ENCODE results near the gene MED27. TPM values are rescaled to one million over a fixed set of nuclear protein-coding genes. Genes with fewer than 3 reads are reported as not detected.

MED27 gene
- total and polyA plus RNA-seq, 9 of the 15 experiments (the other 6 are each of a cell fraction or from before 2014, with no cell fraction given): 24.4 to 91.0 (median 36.1) TPM

GRCh38 chr9:131817073-131817472, 262.6 kb downstream of the MED27 start (continued):
- TF ChIP-seq CREBBP (IDR thresholded peaks at IDR 0.05; ENCODE audit: low read depth, low read length): no peak
- TF ChIP-seq HNRNPL (IDR thresholded peaks at IDR 0.05; ENCODE audit: low read depth, low read length): no peak
- no peak for TF ChIP-seq TOE1 (IDR thresholded peaks at IDR 0.05; ENCODE audit: borderline replicate concordance)
- no peak for TF ChIP-seq TOE1 (CRISPR knock-in tag; IDR thresholded peaks at IDR 0.05; ENCODE audit: borderline replicate concordance, low read depth)
- no peak for TF ChIP-seq TCF7 (IDR thresholded peaks at IDR 0.05; ENCODE audit: borderline replicate concordance)
- TF ChIP-seq POLR2G (IDR thresholded peaks at IDR 0.05; ENCODE audit: low read depth, low read length): no peak

GRCh38 chr9:131815970-131816873, 263.4 kb downstream of the MED27 start:
- H3K4me3 ChIP-seq: no peak overlapping the region
- ChIA-PET CTCF (ENCODE audit: low intra/inter-chr PET ratio) (no interaction called here), POLR2A (interaction anchor here (0.8 kb wide), 1 partner anchor 10 kb away, joined by 3 read pairs; no protein-coding TSS in a partner anchor)
- DNase-seq (ENCODE audit: extremely low read depth in 1 of 4, low spot score in 3 of 4) (no peak), FAIRE-seq (no peak), ATAC-seq (peak; percentile 51; the same call in 1 of the 3 replicates)
- no peak overlapping the region for H3K27ac ChIP-seq (ENCODE audit: extremely low read depth, low read depth, low read length)
- in situ Hi-C loops (cut with MboI): no loop called here
- no peaks in the 10 kb centered on the region for H3K79me2 ChIP-seq (ENCODE audit: control insufficient read depth, insufficient read depth, low read length)
- no peaks in the 10 kb centered on the region for H3K9me3 ChIP-seq (replicated peaks; ENCODE audit: control insufficient read depth, insufficient read depth, low read depth, low read length)
- no peak overlapping the region for H3K9ac ChIP-seq (ENCODE audit: insufficient read depth in 1 of 2, low read depth in 2 of 2, low read length in 2 of 2)
- 0% methylated on average over 19 of the region's 19 CpGs for WGBS (ENCODE audit: insufficient coverage, low coverage, missing lambda C conversion rate)
- no TSS peak for BruUV-seq (replicated peaks)
- H3K9me1 ChIP-seq (ENCODE audit: control insufficient read depth, insufficient read depth, low read length): no peaks in the 10 kb centered on the region
- H3K36me3 ChIP-seq (ENCODE audit: control insufficient read depth, insufficient read depth, low read length): no peaks in the 10 kb centered on the region
- H3K27me3 ChIP-seq (ENCODE audit: control insufficient read depth in 2 of 2, insufficient read depth in 2 of 2, low read length in 2 of 2): peaks cover 35 to 78% of the 10 kb centered on the region in 2 experiments
- intact Hi-C loops (cut with micrococcal nuclease): no loop called here
- H2AFZ ChIP-seq (ENCODE audit: low read depth, low read length): no peak overlapping the region
- peaks cover 12% of the 10 kb centered on the region for H4K20me1 ChIP-seq (replicated peaks; ENCODE audit: control insufficient read depth, insufficient read depth, low read length)
- H3K4me1 ChIP-seq (replicated peaks in 1 of 2; ENCODE audit: control insufficient read depth in 2 of 2, insufficient read depth in 2 of 2, low read length in 2 of 2): no peaks in the 10 kb centered on the region
- H3K4me2 ChIP-seq (ENCODE audit: insufficient read depth, low read length): no peak overlapping the region
- TF ChIP-seq KAT2B (IDR thresholded peaks at IDR 0.05; ENCODE audit: low read depth, low read length) (no peak), MLLT1 (IDR thresholded peaks at IDR 0.05) (peak in 1 of 2 experiments; percentile 36; a peak in 1 of 4 replicates), SIN3A (IDR thresholded peaks at IDR 0.05; ENCODE audit: borderline replicate concordance in 2 of 2, control insufficient read depth in 1 of 2, low read depth in 2 of 2, low read length in 2 of 2) (no peak), CEBPB (tag; IDR thresholded peaks at IDR 0.05) (peak; percentile 28; the same call in 1 of the 2 replicates), HBP1 (CRISPR knock-in tag; IDR thresholded peaks at IDR 0.05) (no peak), RBM22 (IDR thresholded peaks at IDR 0.05; ENCODE audit: low read depth, low read length, poor library complexity, severe bottlenecking) (no peak), ZNF23 (CRISPR knock-in tag; IDR thresholded peaks at IDR 0.05) (peak; percentile 29; the same call in 1 of the 2 replicates), HDAC6 (IDR thresholded peaks at IDR 0.05; ENCODE audit: low read depth, low read length) (no peak), TAF9B (IDR thresholded peaks at IDR 0.05; ENCODE audit: partially characterized antibody) (no peak), HMBOX1 (IDR thresholded peaks at IDR 0.05) (0 out of 2 replicates have a peak, but pooled peaks have one; percentile 30)

All from K562 (cell line).